ENCODE data around the gene SUN5. TPM values are rescaled to one million over a fixed set of nuclear protein-coding genes. Genes with fewer than 3 reads are reported as not detected.

Gene SUN5
- total RNA-seq, 1 experiment from 2014 or later, result not detected

DNA sequence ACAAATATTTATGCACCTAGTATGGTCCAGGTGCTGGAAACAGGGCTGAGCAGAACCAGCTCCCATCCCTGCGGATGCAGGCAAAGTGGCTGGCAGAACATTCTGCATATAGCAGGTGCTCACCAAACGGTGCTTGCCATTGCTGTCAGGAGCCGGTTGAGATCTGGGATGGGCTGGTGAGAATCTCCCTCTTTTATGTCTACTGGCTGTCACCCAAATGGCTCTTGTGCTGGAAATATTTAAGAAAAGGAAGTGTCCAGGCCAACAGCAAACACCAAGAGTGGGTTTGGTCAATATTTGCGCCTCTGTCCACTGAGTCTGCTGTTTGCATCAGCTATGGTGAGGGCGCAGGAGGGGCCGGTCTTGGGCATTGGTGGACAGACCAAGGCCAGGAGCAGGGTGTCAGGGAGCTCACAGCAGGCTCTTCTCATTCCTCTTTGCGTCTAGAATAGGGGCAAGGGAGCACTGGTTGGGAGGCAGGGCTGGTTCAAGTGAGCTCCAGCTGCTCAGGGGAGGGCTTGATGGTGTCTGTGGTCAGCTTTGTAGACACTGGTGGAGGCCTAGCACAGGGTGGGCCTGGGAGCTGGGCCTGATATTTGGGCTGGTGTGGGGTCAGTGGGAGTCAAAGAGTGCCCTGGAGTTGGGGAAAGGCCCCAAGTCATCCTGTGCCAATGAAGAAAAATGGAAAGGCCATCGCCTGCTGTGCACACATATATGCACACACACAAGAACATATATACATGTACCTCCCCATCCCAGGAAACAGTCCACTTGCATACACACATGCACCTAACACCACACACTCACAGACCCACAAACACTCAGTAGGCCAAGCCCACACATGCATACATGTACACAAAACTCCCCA lies 1.9 kb upstream of the SUN5 start:
- H3K9me3 ChIP-seq (ENCODE audit: control insufficient read depth, insufficient read depth, low read depth, low read length), result no peaks in the 10 kb centered on the region
- H3K4me3 ChIP-seq (ENCODE audit: low read depth in 2 of 2, low read length in 2 of 2), result no peak overlapping the region
- CTCF ChIA-PET, result no interaction called here
- POLR2A ChIA-PET, result no interaction called here
- intact Hi-C loops (cut with micrococcal nuclease; ENCODE audit: unreplicated experiment), result no loop called here
- H3K36me3 ChIP-seq (ENCODE audit: control insufficient read depth, insufficient read depth, low read length), result no peaks in the 10 kb centered on the region
- no TSS peak for BruUV-seq (replicated peaks)
- TF ChIP-seq, protein P1, sequence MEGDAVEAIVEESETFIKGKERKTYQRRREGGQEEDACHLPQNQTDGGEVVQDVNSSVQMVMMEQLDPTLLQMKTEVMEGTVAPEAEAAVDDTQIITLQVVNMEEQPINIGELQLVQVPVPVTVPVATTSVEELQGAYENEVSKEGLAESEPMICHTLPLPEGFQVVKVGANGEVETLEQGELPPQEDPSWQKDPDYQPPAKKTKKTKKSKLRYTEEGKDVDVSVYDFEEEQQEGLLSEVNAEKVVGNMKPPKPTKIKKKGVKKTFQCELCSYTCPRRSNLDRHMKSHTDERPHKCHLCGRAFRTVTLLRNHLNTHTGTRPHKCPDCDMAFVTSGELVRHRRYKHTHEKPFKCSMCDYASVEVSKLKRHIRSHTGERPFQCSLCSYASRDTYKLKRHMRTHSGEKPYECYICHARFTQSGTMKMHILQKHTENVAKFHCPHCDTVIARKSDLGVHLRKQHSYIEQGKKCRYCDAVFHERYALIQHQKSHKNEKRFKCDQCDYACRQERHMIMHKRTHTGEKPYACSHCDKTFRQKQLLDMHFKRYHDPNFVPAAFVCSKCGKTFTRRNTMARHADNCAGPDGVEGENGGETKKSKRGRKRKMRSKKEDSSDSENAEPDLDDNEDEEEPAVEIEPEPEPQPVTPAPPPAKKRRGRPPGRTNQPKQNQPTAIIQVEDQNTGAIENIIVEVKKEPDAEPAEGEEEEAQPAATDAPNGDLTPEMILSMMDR (IDR thresholded peaks at IDR 0.05), result no peak
- TF ChIP-seq, protein P2, sequence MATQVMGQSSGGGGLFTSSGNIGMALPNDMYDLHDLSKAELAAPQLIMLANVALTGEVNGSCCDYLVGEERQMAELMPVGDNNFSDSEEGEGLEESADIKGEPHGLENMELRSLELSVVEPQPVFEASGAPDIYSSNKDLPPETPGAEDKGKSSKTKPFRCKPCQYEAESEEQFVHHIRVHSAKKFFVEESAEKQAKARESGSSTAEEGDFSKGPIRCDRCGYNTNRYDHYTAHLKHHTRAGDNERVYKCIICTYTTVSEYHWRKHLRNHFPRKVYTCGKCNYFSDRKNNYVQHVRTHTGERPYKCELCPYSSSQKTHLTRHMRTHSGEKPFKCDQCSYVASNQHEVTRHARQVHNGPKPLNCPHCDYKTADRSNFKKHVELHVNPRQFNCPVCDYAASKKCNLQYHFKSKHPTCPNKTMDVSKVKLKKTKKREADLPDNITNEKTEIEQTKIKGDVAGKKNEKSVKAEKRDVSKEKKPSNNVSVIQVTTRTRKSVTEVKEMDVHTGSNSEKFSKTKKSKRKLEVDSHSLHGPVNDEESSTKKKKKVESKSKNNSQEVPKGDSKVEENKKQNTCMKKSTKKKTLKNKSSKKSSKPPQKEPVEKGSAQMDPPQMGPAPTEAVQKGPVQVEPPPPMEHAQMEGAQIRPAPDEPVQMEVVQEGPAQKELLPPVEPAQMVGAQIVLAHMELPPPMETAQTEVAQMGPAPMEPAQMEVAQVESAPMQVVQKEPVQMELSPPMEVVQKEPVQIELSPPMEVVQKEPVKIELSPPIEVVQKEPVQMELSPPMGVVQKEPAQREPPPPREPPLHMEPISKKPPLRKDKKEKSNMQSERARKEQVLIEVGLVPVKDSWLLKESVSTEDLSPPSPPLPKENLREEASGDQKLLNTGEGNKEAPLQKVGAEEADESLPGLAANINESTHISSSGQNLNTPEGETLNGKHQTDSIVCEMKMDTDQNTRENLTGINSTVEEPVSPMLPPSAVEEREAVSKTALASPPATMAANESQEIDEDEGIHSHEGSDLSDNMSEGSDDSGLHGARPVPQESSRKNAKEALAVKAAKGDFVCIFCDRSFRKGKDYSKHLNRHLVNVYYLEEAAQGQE (IDR thresholded peaks at IDR 0.05; ENCODE audit: insufficient read depth in 1 of 2, low read depth in 2 of 2, low read length in 1 of 2), result no peak
- no peak for TF ChIP-seq POLR2AphosphoS5 (IDR thresholded peaks at IDR 0.05; ENCODE audit: low read depth, low read length)
- TF ChIP-seq SIN3A (IDR thresholded peaks at IDR 0.05; ENCODE audit: borderline replicate concordance, insufficient read depth, low read depth, low read length), result no peak
- no peak for TF ChIP-seq TCF7L2 (IDR thresholded peaks at IDR 0.05; ENCODE audit: low read depth, low read length)
- in situ Hi-C loops (cut with HindIII; ENCODE audit: low pct_unique_long_range_greater_than_20kb, low sequenced_read_pairs), result no loop called here
- peaks cover 4% of the 10 kb centered on the region; the same call in 1 of the 2 replicates for H3K4me1 ChIP-seq (ENCODE audit: control insufficient read depth, insufficient read depth, low read length)
- DNase-seq (ENCODE audit: low read depth, low spot score) (no peak), ATAC-seq (no peak)
- no peaks in the 10 kb centered on the region; the same call in 1 of the 2 replicates for H3K27me3 ChIP-seq (ENCODE audit: control insufficient read depth, insufficient read depth, low read length)
- H3K27ac ChIP-seq (ENCODE audit: low read length), result no peak overlapping the region

DNA sequence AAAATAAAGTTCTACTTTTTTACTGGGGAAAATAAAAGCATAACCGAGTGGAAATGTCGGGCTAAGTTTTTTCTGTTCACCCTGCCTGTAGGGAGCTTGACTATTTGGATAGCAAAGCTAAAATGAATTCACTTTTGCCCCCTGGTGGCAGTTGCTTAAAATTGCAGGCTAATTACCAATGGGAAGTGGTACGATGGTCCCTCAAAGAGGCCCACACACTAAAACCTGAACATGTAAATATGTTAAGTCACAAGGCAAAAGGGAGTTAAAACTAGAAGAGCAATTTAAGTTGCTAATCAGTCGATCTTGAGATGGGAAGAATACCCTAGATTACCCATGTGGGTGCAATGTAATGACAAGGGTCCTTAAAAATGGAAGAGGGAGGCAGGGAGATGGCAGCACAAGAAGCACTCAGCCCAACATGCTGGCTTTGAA lies 916 bp upstream of the SUN5 start:
- intact Hi-C loops (cut with micrococcal nuclease; ENCODE audit: unreplicated experiment), result no loop called here

More for the DNA sequence above, 916 bp upstream of the SUN5 start:
- Histone ChIP-seq H3K4me1 (ENCODE audit: control insufficient read depth, insufficient read depth, low read length) (peaks cover 4% of the 10 kb centered on the region; the same call in 1 of the 2 replicates), H3K27ac (ENCODE audit: low read length) (no peak overlapping the region), H3K36me3 (ENCODE audit: control insufficient read depth, insufficient read depth, low read length) (no peaks in the 10 kb centered on the region), H3K4me3 (ENCODE audit: low read depth in 2 of 2, low read length in 2 of 2) (no peak overlapping the region), H3K9me3 (ENCODE audit: control insufficient read depth, insufficient read depth, low read depth, low read length) (no peaks in the 10 kb centered on the region), H3K27me3 (ENCODE audit: control insufficient read depth, insufficient read depth, low read length) (no peaks in the 10 kb centered on the region; the same call in 1 of the 2 replicates)
- BruUV-seq (replicated peaks), result no TSS peak
- CTCF ChIA-PET, result interaction anchor here (0.9 kb wide), 1 partner anchor 11 kb away, joined by 4 read pairs; no protein-coding TSS in a partner anchor
- DNase-seq (ENCODE audit: low read depth, low spot score), result no peak
- POLR2A ChIA-PET, result no interaction called here
- TF ChIP-seq SIN3A (IDR thresholded peaks at IDR 0.05; ENCODE audit: borderline replicate concordance, insufficient read depth, low read depth, low read length), result no peak
- TF ChIP-seq, protein P1 (IDR thresholded peaks at IDR 0.05), result peak; percentile 78
- no peak for ATAC-seq
- in situ Hi-C loops (cut with HindIII; ENCODE audit: low pct_unique_long_range_greater_than_20kb, low sequenced_read_pairs), result no loop called here

Measured in Panc1 (cell line).